Cardiac fibroblast (primary cell): ENCODE data around the gene AP2M1.

ENCODE experiments used
- DNase-seq, 2 donors: peaks; one replicate each; pipeline versions ENCODE4 v3.0.0 to v3.0.0-alpha.2; 2010; ENCODE audit warnings: low read depth in 2 of 2
- H3K4me3 ChIP-seq, 2 donors: replicated peaks in 1 of 2; 1 replicate in 1 of 2; 2 replicates in 1 of 2; pipeline ENCODE4 v1.5.1; 2011; ENCODE audit warnings: low read depth in 2 of 2, low read length in 2 of 2, mild to moderate bottlenecking in 2 of 2, moderate library complexity in 1 of 2
- CTCF ChIP-seq: IDR thresholded peaks from one replicate; pipeline ENCODE4 v1.5.1; 2011; ENCODE audit warnings: low read depth, mild to moderate bottlenecking, low read length, inconsistent platforms

Gene AP2M1

DNA sequence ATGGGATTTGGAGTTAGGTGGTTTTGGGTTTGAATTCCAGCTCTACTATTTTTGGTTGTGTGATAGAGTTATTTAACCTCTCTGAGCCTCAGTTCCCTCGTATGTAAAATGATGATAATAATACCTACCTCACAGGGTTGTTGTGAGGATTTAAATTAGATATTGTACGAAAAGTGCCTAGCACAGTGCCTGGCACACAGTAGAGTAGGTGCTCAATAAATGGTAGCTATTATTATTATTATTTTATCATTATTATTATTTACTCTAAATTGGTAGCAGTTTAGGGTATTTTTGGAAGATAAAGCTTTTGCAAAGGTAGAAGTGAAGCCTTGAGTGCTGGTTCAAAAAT lies 1.3 kb upstream of the AP2M1 start:
- no peak for DNase-seq
- H3K4me3 ChIP-seq, result no peak overlapping the region
- no peak for TF ChIP-seq CTCF

DNA sequence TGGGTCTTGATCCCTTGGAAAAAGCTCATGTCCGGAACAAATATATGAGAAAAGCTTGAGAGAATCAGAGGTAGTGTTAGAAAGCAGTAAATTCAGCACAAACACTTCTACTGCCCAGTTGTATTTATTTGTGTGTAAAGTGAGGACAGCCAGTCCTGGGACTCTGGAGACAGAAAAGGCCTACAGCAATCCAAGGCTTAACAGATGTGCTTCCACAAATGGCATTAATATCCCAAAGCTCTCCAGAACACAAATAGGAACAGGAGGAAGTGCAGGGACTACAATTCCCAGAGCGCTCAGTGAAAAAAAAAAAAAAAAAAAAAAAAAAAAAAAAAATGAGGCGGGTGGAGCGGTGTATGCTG lies 390 bp upstream of the AP2M1 start:
- no peak for TF ChIP-seq CTCF
- DNase-seq, result no peak

DNA sequence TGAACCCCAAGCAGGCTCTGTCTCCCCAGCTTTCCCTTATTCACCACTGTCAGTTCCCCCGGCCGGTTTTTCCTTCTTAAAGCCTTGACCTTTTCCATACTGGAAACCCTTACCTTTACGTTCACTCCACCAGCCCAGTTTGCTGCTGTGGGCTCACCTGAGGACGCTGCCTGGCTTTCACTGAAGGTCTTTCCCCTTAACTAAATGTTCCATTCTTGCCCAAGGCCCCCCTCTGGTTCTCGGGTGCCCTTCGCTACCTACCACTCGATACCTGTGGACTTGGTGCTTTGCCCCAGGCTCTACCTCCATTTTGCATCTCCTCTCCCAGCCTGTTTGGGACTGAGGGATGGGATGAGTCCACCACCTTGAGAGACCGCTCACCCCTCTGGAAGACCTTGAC lies 851 bp downstream of the AP2M1 start:
- peak overlapping the region; percentile 98 to 99 for H3K4me3 ChIP-seq
- TF ChIP-seq CTCF, result no peak
- DNase-seq, result no peak

More for the DNA sequence above, 390 bp upstream of the AP2M1 start:
- no peak overlapping the region for H3K4me3 ChIP-seq

GRCh38 chr3:184175981-184176376 lies 1.3 kb downstream of the AP2M1 start:
- peak overlapping the region; percentile 98 to 99 for H3K4me3 ChIP-seq
- TF ChIP-seq CTCF, result no peak
- DNase-seq, result peak in 1 of 2 donors; percentile 32

GRCh38 chr3:184176377-184177330 lies 2.0 kb downstream of the AP2M1 start:
- DNase-seq, result peak; percentile 95 to 97
- H3K4me3 ChIP-seq, result peak overlapping the region; percentile 98 to 99
- TF ChIP-seq CTCF, result no peak

DNA sequence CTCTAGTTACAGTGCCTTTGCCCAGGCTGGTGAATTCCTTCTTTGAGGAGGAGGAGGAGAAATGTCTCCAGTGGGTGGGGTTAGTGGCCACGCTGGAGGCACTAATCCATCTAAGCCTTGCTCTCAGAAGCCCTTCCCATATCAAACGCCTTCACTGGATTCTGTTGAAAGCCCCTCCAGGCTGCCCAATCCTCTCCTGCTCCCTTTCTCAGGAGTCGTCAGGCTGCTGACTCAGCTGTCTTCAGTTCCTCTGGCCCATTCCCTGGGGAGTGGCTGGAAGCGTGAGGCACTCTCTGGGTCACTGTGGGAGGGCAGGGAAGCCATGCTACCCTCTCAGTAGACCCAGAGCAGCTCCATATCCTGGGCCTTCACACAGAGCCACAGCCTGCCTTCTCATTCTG lies 2.7 kb downstream of the AP2M1 start:
- peak overlapping the region; percentile 98 to 99 for H3K4me3 ChIP-seq
- peak; percentile 69 to 77 for DNase-seq
- no peak for TF ChIP-seq CTCF
